Dedifferentiated amniotic fluid mesenchymal stem cell (primary cell): ENCODE data around the gene SSPN.

Source experiments
- DNase-seq: peaks from one replicate; pipeline ENCODE4 v3.0.0-alpha.2; 2016; ENCODE audit errors: extremely low spot score

The SSPN gene

DNA sequence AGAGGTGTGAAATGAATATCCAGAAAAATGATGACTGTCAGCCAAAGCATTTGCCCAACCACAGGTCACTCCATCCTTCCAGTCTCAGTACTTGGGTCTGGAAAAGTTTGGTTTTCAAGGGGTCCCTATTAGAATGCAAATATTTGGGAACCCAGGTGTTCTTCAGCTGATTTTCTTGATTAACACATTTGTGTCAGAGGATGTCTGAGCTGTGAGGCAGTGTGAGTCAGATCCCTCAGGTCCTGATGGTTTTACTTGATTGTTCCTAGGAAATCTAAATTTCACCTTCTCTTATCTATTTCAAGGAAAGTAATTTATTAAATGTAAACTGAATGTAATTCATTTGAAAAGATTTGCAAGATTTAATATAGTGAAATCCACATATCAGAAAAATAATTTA is 71.5 kb downstream of the SSPN start:
- DNase-seq, result no peak

DNA sequence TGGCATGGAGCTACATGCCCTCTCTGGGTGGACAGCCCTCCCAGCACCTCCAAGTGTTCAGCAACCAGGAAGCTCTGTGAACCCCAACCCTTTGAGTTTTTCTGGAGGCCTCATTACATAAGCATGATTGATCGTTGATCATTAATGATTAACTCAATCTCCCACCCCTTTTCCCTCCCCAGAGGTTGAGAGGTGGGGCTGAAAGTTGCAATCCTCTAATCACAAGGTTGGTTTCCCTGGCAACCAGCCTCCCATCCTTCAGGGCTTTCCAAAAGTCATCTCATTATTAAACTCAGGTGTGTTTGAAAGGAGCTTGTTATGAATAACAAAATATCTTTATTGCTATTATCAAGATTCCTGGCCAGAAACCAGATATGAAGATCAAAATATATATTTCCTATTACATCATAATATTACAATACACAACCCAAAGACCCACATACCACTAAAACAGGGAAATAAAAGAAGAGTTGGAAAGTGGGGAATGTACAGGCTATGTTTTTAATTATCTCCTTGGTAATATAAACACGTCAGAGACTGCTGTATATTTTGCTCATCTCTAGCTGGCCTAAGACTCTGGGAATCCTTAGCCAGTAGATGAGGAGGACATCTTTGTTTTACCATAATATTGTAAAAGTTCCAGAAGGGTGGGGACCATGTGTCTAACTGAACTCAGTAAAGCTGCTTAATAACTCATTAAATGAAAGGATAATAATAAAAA is 73.6 kb downstream of the SSPN start:
- no peak for DNase-seq

GRCh38 chr12:26269562-26270284 is 74.3 kb downstream of the SSPN start:
- DNase-seq, result no peak

- no peak for DNase-seq
Measured at GRCh38 chr12:26271024-26271423, 75.7 kb downstream of the SSPN start.

DNA sequence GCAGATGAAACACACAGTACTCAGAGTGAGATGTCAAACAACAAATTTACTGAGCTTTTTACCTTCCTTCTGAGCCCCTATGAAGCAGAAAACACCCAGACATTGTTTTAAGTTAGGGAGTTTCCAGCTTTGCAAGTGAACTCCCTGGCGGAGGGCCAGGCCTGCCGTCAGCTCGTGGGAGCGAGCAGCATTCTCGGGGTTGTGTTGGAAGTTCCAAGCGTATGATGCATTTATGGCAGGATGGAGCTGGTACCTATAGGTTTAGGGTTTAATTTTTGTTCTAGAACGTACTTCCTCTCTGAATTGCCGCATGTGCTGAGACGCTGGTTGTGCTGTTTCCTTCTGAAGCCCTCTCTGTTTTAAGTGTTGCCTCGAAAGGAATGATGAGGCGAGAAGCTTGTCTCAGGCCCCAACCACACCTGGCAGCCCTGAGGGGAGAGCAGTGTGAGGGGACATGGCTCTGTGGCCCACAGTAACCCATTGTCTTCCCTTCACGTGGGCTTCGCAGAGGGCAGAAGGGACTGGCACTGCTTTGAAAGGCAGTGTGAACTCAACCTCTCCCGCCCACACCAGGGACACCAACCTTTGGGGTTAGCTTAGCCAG is 76.6 kb downstream of the SSPN start:
- DNase-seq, result no peak

GRCh38 chr12:26272851-26273250 is 77.5 kb downstream of the SSPN start:
- no peak for DNase-seq

- no peak for DNase-seq
Measured at GRCh38 chr12:26273811-26274210, 78.4 kb downstream of the SSPN start.

- DNase-seq, result peak; percentile 98
Measured at GRCh38 chr12:26274441-26275312, 79.3 kb downstream of the SSPN start.

GRCh38 chr12:26275313-26276131 is 80.1 kb downstream of the SSPN start:
- DNase-seq, result no peak

DNA sequence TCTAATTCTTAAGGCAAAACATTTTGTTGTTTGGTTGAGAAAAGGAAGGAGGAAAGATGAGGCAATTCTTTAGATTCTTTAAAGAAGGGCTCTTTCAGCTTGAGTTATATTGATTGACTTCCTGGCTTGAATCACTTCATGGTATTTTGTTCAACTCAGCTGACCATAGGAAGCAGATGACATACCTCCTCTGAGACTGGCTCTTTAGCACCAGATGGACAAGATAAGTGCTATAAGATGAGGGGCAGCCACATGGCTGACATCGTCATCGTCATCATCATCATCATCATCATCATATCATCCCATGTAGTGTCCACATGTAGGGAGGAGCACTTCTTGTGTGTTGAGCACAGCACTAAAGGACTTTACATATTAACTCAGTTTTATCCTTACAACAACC is 81.3 kb downstream of the SSPN start:
- no peak for DNase-seq

GRCh38 chr12:26277506-26278246 is 82.3 kb downstream of the SSPN start:
- no peak for DNase-seq

- no peak for DNase-seq
Measured at GRCh38 chr12:26278266-26278665, 82.9 kb downstream of the SSPN start.

DNA sequence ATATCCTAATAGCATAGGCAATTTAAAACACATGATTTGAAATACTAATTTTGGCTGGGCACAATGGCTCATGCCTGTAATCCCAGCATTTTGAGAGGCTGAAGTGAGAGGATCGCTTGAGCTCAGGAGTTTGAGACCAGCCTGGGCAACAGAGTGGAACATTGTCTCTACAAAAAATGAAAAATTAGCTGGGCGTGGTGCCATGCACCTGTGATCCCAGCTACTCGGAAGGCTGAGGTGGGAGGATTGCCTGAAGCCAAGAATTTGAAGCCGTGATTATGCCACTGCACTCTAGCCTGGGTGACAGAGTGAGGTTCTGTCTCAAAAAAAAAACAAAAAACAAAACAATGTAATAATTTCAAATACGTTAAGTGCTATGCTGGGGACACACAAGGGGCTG is 83.3 kb downstream of the SSPN start:
- DNase-seq, result no peak

GRCh38 chr12:26279091-26279490 is 83.7 kb downstream of the SSPN start:
- DNase-seq, result no peak

- no peak for DNase-seq
Measured at GRCh38 chr12:26279908-26280307, 84.5 kb downstream of the SSPN start.

DNA sequence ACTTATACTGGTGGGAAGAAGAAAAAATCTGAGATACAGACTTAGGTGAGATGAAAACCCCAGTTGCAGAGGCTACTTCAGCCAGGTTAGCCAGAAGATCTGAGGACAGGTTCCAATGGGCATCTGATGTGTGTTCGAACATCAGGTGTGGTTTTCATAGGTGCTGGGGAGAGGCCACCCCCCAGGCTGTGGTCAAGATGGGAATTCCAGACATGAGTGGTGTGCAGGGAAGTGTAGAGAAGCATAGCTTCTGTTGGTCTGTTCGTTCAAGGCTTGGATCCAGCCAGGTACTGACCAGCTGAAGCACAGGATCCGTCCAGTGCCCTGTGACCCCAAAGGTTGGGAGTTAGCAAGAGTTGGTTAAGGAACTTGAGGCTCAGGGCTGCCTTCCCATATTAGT is 85.5 kb downstream of the SSPN start:
- DNase-seq, result no peak

- no peak for DNase-seq
Measured at GRCh38 chr12:26281320-26281719, 85.9 kb downstream of the SSPN start.

DNA sequence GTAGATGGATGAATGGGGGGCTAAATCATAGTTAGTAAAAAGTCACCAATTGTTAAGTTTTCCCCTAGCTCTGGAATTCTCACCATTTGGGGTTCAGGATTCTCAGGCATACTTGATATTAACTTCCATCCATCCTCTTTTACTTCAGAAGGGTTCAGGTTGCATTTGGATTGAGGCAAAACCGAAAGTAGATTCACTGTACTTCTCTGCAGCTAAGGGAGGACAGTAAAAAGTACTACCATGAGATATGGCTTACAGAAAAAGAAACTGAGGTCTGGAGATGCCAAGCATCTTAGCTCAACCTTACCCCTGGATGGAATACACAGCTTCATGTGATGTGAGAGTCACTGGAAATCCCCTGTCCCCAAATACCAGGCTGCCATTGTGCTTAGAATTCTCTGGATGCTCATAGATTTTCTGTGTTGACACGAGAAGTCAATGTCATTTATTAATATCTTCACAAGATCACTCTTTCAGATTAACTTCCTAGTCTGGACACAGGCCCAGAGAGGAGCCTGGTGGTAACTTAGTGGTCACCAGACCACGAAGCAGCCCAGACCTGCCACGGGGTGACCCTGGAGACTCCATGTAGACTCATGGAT is 87.1 kb downstream of the SSPN start:
- no peak for DNase-seq

DNA sequence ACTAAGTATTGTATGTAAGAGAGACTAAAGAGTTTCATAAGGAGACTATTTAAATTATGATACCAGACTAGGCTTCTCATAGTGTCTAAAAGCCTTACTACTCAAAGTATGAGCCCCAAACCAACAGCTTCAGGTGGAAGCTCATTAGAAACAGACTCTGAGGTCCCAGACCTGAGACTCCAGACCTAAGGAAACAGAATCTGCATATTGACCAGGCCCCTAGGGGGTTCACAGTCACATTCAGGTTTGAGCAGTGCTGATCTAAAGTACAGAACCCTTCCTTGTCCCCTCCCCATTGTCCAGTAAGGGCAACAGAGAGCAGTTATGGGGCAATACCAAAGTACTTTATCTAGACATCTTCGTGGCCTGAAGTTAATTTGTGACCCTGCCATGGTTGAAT is 87.7 kb downstream of the SSPN start:
- DNase-seq, result no peak

DNA sequence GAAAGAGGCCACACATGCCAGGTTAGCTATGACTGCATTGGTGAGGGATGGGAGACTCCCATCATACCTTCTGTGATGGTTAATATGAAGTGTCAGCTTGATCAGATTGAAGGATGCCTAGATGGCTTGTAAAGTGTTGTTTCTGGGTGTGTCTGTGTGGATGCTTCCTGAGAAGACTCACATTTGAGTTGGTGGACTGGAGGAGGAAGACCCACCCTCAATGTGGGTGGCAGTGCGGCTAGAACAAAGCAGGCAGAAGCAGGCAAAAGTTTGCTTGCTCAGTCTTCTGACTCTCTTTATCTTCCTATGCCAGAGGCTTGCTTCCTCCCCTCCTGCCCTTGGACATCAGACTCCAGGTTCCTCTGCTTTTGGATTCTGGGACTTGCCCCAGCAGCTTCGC is 88.2 kb downstream of the SSPN start:
- DNase-seq, result no peak
